Measurements from ENCODE around the gene SKIC8. TPM values are rescaled to one million over a fixed set of nuclear protein-coding genes. Genes with fewer than 3 reads are reported as not detected.
A peak's percentile ranks its signal among the peaks of the same experiment; 100 is the strongest.

SKIC8 gene
- total and polyA plus RNA-seq, 2 of the 13 experiments (the other 11 are each of a cell fraction or from before 2014, with no cell fraction given): 69.5 to 70.6 TPM

DNA sequence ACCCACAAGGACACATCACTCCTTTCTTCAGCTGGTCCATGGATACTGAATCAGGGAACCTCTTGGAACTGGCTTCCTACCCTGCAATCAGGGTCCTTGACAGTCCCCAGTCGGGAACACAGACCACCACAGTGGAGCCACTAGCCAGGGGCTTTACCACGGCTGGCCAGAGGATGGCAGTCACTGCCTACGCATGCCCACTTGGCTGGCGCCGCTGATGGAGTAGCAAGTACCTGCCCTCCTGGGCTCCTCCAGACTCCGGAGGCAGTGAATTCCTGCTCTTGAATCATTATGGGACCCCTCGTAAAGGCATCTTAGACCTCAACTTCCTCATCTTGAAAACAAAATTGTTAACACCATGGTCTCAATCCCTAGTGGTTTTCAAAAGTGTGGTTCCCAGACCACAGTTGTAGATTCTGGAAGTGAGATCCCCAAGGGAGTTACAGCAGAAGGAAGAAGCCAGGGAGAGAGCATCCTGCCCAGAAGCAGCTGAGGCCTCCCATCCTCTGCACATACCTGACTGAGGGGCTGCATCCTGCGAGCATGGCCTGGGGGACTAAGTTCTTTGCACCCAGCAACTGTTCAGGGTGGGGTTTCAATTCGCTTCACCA is 9.1 kb upstream of the SKIC8 start (continued):
- TF ChIP-seq, protein P1, sequence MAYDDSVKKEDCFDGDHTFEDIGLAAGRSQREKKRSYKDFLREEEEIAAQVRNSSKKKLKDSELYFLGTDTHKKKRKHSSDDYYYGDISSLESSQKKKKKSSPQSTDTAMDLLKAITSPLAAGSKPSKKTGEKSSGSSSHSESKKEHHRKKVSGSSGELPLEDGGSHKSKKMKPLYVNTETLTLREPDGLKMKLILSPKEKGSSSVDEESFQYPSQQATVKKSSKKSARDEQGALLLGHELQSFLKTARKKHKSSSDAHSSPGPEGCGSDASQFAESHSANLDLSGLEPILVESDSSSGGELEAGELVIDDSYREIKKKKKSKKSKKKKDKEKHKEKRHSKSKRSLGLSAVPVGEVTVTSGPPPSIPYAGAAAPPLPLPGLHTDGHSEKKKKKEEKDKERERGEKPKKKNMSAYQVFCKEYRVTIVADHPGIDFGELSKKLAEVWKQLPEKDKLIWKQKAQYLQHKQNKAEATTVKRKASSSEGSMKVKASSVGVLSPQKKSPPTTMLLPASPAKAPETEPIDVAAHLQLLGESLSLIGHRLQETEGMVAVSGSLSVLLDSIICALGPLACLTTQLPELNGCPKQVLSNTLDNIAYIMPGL (CRISPR knock-in tag; IDR thresholded peaks at IDR 0.05; ENCODE audit: borderline replicate concordance in 1 of 2, low read depth in 1 of 2): 0 out of 4 replicates have a peak, but pooled peaks of 1 of the 2 experiments have one; percentile 52
- TF ChIP-seq MTF2 (CRISPR knock-in tag; IDR thresholded peaks at IDR 0.05; ENCODE audit: borderline replicate concordance) (no peak), REPIN1 (CRISPR knock-in tag; IDR thresholded peaks at IDR 0.05; ENCODE audit: borderline replicate concordance, low read depth) (0 out of 2 replicates have a peak, but pooled peaks have one; percentile 32), SALL1 (CRISPR knock-in tag; IDR thresholded peaks at IDR 0.05) (0 out of 2 replicates have a peak, but pooled peaks have one; percentile 34), ZBTB7B (CRISPR knock-in tag; IDR thresholded peaks at IDR 0.05) (0 out of 2 replicates have a peak, but pooled peaks have one; percentile 58), TGIF2 (CRISPR knock-in tag; IDR thresholded peaks at IDR 0.05) (no peak), AHR (CRISPR knock-in tag; IDR thresholded peaks at IDR 0.05) (peak; percentile 68; the same call in 1 of the 2 replicates), GABPB1 (CRISPR knock-in tag; IDR thresholded peaks at IDR 0.05) (0 out of 2 replicates have a peak, but pooled peaks have one; percentile 25), ZNF451 (CRISPR knock-in tag; IDR thresholded peaks at IDR 0.05) (0 out of 2 replicates have a peak, but pooled peaks have one; percentile 33), RAD21 (CRISPR knock-in tag; IDR thresholded peaks at IDR 0.05) (peak; percentile 88)
- TF ChIP-seq, protein P2, sequence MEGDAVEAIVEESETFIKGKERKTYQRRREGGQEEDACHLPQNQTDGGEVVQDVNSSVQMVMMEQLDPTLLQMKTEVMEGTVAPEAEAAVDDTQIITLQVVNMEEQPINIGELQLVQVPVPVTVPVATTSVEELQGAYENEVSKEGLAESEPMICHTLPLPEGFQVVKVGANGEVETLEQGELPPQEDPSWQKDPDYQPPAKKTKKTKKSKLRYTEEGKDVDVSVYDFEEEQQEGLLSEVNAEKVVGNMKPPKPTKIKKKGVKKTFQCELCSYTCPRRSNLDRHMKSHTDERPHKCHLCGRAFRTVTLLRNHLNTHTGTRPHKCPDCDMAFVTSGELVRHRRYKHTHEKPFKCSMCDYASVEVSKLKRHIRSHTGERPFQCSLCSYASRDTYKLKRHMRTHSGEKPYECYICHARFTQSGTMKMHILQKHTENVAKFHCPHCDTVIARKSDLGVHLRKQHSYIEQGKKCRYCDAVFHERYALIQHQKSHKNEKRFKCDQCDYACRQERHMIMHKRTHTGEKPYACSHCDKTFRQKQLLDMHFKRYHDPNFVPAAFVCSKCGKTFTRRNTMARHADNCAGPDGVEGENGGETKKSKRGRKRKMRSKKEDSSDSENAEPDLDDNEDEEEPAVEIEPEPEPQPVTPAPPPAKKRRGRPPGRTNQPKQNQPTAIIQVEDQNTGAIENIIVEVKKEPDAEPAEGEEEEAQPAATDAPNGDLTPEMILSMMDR (CRISPR knock-in tag; IDR thresholded peaks at IDR 0.05): peak; percentile 94
